Transverse colon (tissue), 4 donors: ENCODE results near the gene DVL1. TPM values are rescaled to one million over a fixed set of nuclear protein-coding genes. Genes with fewer than 3 reads are reported as not detected.

Source experiments
- DNase-seq: peaks from one replicate; pipeline ENCODE4 v3.0.0-alpha.2; 2019
- H3K27ac ChIP-seq, 4 donors: fragments of 200-600 bp; sonication (generic); 2 replicates each; pipeline ENCODE4 v1.5.1; 2016 to 2018; ENCODE audit warnings: inconsistent platforms in 4 of 4
- H3K27me3 ChIP-seq: fragments of 200-600 bp; sonication (generic); 2 replicates; pipeline ENCODE4 v1.5.1; 2017; ENCODE audit warnings: inconsistent platforms
- H3K36me3 ChIP-seq, 4 donors: fragments of 200-600 bp; sonication (generic); 2 replicates each; pipeline ENCODE4 v1.5.1; 2017 to 2019; ENCODE audit warnings: inconsistent platforms in 4 of 4
- H3K4me1 ChIP-seq, 4 donors: fragments of 200-600 bp; sonication (generic); 2 replicates each; pipeline ENCODE4 v1.5.1; 2017 to 2020; ENCODE audit warnings: inconsistent platforms in 4 of 4
- H3K4me3 ChIP-seq, 4 donors: fragments of 200-600 bp; sonication (generic); 1 replicate in 1 of 4; 2 replicates in 3 of 4; pipeline versions ENCODE4 v1.5.1 to v1.6.1; 2017 to 2019; ENCODE audit warnings: inconsistent platforms in 4 of 4
- H3K9me3 ChIP-seq, 2 donors: fragments of 200-600 bp; sonication (generic); 2 replicates each; pipeline ENCODE4 v1.5.1; 2017 to 2019; ENCODE audit warnings: inconsistent platforms in 2 of 2
- CTCF ChIP-seq, 5 experiments: fragments of 200-600 bp in 3 of 5; fragments of 450-650 bp in 2 of 5; sonication (generic) in 3 of 5; IDR thresholded peaks; 1 replicate in 2 of 5; 2 replicates in 3 of 5; pipeline ENCODE4 v1.5.1; 2016 to 2017; ENCODE audit warnings: antibody characterized with exemption in 5 of 5, inconsistent platforms in 3 of 5, mild to moderate bottlenecking in 2 of 5, moderate library complexity in 1 of 5
- EP300 ChIP-seq: sonication (generic); formaldehyde crosslinking; IDR thresholded peaks from one replicate; pipeline ENCODE4 v1.6.1; 2017; ENCODE audit warnings: antibody characterized with exemption, low read depth
- POLR2A ChIP-seq: fragments of 450-650 bp; IDR thresholded peaks from one replicate; pipeline ENCODE4 v1.6.1; 2016; ENCODE audit warnings: antibody characterized with exemption, mild to moderate bottlenecking, moderate library complexity
- POLR2AphosphoS5 ChIP-seq, 3 donors: sonication (generic); formaldehyde crosslinking; IDR thresholded peaks; one replicate each; pipeline ENCODE4 v1.6.1; 2016; ENCODE audit warnings: antibody characterized with exemption in 3 of 3
- WGBS, 2 donors: methylation state at CpG; one replicate each; pipeline ENCODE4 v1.1.5; 2018; ENCODE audit warnings: low coverage in 1 of 2; 5-methylcytosine and 5-hydroxymethylcytosine counted together
- in situ Hi-C, 4 donors: fragments of 200-750 bp; cut with MboI; loops; one replicate each; pipeline versions ENCODE4 v1.15.0 to v1.15.1; 2017; ENCODE audit warnings: low sequenced_read_pairs in 3 of 4, low pct_ligation_motif_present in 1 of 4, low pct_unique_long_range_greater_than_20kb in 1 of 4
- intact Hi-C: fragments of 100-400 bp; cut with DNase I; formaldehyde crosslinking; loops from one replicate; pipeline ENCODE4 v1.15.1; 2023; ENCODE audit warnings: low total_unique reads
- total RNA-seq, 4 donors: library from RNA; depleted of rRNA; stranded (reverse); fragments of >200 nt; gene quantifications; one replicate each; pipeline ENCODE4 v1.1.0, GENCODE V29; 2016

Gene DVL1
- total RNA-seq, 4 donors from 2014 or later = 103 to 182 (median 115) TPM

DNA sequence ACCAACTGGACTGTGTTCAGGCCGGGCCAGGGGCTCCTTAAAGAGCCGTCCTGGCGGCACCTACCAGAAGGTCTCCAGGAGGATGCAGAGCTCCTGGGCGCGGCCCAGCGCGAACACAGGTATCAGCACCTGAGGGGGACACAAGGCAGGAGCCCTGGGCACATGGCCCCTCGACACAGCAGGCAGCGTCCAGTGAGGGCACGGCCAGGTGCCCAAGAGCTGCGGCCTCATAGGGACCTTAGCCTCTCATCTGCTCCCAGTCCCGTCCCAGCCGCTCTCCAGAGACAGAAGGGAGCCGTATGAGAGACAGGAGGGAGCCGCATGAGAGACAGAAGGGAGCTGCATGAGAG, 35.0 kb downstream of the DVL1 start:
- Histone ChIP-seq H3K27ac (no peak overlapping the region), H3K9me3 (no peaks in the 10 kb centered on the region), H3K4me1 (peaks cover 21 to 37% (median 24%) of the 10 kb centered on the region in 4 donors), H3K27me3 (no peaks in the 10 kb centered on the region), H3K36me3 (peaks cover 0 to 18% (median 8%) of the 10 kb centered on the region in 4 donors), H3K4me3 (no peak overlapping the region)
- intact Hi-C loops = no loop called here
- in situ Hi-C loops = no loop called here
- 96% methylated on average over 12 of the region's 15 CpGs; no CpG with 5 or more reads in 1 of the 2 donors for WGBS, 2 donors
- no peak for DNase-seq
- TF ChIP-seq POLR2A (no peak), EP300 (no peak), POLR2AphosphoS5 (IDR thresholded peaks at IDR 0.05) (no peak), CTCF (IDR thresholded peaks at IDR 0.05) (no peak)

- Histone ChIP-seq H3K4me3 (no peak overlapping the region), H3K4me1 (peaks cover 18 to 37% (median 26%) of the 10 kb centered on the region in 4 donors), H3K27ac (no peak overlapping the region), H3K9me3 (no peaks in the 10 kb centered on the region), H3K27me3 (no peaks in the 10 kb centered on the region), H3K36me3 (peaks cover 0 to 18% (median 8%) of the 10 kb centered on the region in 4 donors)
- DNase-seq = no peak
- in situ Hi-C loops = no loop called here
- intact Hi-C loops = no loop called here
- 93% methylated on average over 37 of the region's 37 CpGs; no CpG with 5 or more reads in 1 of the 2 donors for WGBS, 2 donors
- TF ChIP-seq POLR2AphosphoS5 (IDR thresholded peaks at IDR 0.05) = no peak
- TF ChIP-seq POLR2A = no peak
- no peak for TF ChIP-seq CTCF (IDR thresholded peaks at IDR 0.05)
- no peak for TF ChIP-seq EP300
Measured at GRCh38 chr1:1313500-1314236, 35.5 kb downstream of the DVL1 start.

DNA sequence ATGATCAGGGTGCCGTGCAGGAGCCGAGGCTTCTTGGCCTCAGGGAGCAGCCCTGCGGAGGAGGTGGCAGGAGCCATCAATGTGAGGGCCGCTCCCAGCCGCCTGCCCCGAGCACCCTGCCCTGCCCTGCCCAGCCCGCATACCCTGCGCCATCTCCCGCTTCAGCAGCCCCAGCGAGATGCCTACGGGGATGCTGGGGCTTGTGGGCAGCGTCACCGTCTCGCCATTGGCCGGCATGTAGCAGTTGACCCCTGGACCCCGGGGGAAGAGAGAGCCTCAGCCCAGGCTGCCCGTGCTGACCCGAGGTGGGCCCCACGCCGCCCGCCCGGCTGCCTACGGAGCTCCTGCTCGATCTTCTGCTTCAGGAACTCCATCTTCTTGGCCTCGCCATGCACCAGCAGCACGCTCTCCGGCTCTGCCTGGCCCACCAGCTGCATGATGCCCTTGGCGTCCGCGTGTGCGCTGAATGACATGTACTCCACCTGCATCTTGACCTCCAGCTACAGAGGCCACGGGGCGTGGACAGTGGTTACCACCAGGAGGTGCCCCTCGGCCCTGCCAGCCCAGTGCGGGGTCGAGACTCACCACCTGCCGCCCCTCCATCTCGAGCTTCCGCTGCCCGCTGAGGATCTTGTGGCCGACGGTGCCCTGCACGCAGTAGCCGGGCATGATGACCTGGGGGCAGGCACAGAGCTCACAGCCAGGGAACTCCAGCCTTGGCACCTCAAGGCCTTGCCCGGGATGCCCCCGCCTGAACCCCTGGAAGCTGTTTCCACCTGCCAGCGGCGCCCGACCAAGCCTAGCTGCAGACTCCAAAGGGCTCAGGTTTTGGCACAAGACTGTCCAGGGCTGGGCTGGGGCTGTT, 36.5 kb downstream of the DVL1 start:
- 91% methylated on average over 42 of the region's 49 CpGs; no CpG with 5 or more reads in 1 of the 2 donors for WGBS, 2 donors
- DNase-seq = no peak
- Histone ChIP-seq H3K27ac (no peak overlapping the region), H3K9me3 (no peaks in the 10 kb centered on the region), H3K4me1 (peaks cover 9 to 27% (median 18%) of the 10 kb centered on the region in 4 donors), H3K36me3 (peaks cover 0 to 18% (median 8%) of the 10 kb centered on the region in 4 donors), H3K27me3 (no peaks in the 10 kb centered on the region), H3K4me3 (no peak overlapping the region)
- in situ Hi-C loops = no loop called here
- no peak for TF ChIP-seq CTCF (IDR thresholded peaks at IDR 0.05)
- TF ChIP-seq EP300 = no peak
- TF ChIP-seq POLR2AphosphoS5 (IDR thresholded peaks at IDR 0.05) = no peak
- no peak for TF ChIP-seq POLR2A
- intact Hi-C loops = no loop called here
